ENCODE measurements around the gene ZNF438.
"Not testable (repeated sequence)": the region's sequence is repeated elsewhere in the genome, so short reads cannot be mapped to it uniquely, and the experiment has no call there.

The ZNF438 gene

DNA sequence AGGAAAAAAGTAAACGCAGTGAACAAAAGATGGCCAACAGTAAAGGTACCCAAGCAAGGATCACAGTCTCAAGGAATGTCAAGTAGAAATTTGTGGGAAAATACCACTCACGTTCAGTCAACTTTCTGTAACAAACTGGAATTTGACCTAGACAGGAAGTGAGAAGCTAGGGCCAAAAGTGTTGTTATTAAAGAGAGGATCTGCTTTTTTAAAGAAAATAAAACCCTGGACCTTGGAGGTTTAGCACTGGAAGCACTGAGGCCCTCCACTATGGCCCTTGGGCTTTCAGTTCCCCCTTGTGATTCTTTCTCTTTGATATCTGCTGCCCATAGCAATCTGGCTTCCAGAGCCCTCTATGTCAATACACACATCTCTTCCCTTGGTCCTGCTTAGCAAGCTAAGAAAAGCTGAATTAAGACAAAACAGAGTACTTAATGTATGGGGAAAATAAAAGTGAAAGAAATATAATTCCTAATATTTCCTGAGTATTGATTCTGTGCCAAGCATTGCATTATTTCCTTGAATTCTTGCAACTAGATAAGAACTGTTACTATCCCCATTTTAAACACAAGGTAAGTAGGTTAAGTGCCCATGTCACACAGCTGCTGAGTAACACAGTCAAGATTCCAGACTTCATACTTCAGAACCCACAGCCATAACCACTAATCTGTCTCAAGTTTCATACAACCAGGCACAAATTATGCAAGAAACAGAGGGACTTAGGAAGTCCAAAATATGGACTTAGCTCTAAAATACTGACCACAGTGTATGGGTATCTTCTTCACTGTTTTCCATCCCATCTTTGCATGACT lies 2.6 kb upstream of the ZNF438 start:
- intact Hi-C loops (cut with micrococcal nuclease) = no loop called here
- Mint-ChIP-seq H3K9me3 (peaks cover 8% of the 10 kb centered on the region), H3K27ac (peak overlapping the region; percentile 44), H3K36me3 (ENCODE audit: low read depth) (no peaks in the 10 kb centered on the region), H3K27me3 (no peaks in the 10 kb centered on the region), H3K4me1 (ENCODE audit: low read depth) (peaks cover 41% of the 10 kb centered on the region), H3K4me3 (no peak overlapping the region)

DNA sequence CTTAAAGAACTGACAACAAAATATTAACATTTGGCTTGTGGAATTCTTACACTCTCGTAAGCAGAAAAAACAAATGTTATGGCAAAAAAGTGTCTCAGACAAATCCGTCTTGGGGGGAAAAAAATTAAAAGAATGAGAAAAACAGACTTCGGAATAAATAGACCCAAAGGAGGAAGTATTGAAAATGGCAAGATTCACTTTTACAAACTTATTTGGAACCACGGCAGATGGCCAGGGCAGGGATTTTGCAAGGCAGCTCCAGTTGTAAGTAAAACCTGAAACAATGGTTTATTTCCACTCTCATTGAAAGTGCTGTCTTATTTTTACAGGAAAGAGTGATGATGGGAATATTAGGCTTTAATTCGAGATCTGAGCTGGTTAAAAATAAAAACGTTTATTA lies 1.5 kb upstream of the ZNF438 start:
- Mint-ChIP-seq H3K4me3 (peak overlapping the region; percentile 90), H3K36me3 (ENCODE audit: low read depth) (no peaks in the 10 kb centered on the region), H3K4me1 (ENCODE audit: low read depth) (peaks cover 49% of the 10 kb centered on the region), H3K9me3 (peaks cover 5% of the 10 kb centered on the region), H3K27ac (peak overlapping the region; percentile 93), H3K27me3 (no peaks in the 10 kb centered on the region)
- intact Hi-C loops (cut with micrococcal nuclease) = no loop called here

DNA sequence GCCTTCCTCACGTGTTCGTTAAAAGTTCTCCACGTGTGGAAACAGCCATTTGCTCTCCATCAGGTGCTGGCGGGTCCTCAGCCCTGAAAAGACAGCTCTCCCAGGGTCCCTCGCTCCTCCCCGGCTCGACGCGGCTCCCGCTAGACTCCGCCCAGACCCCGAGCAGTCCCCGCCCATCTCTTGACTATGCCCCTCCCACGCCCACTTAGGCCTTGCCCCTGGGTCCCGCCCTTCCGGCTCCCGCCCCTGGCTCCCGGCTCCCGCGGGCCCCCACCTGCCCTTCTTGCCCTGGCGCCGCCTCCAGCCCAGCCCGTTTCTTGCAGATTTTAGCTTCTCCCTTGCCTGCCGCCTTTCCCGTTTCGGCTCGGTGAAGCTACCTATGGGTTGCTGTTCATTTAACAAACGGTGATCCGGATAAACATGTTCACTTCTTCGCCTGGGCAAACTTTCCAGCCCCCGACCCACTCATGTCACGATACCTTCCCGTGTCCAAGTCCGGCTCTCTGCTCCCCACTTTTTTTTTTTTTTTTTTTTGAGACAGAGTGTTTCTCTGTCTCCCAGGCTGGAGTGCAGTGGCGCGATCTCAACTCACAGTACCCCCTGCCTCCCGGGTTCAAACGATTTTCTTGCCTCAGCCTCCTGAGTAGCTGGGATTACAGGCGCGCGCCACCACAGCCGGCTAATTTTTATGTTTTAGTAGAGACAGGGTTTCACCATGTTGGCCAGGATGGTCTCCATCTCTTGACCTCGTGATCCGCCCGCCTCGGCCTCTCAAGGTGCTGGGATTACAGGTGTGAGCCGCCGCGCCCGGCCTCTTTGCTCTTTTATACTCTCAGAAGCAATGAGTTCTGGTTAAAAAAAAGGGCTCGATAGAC lies 830 bp upstream of the ZNF438 start:
- Mint-ChIP-seq H3K9me3 (no peaks in the 10 kb centered on the region), H3K27ac (peak overlapping the region; percentile 93), H3K36me3 (ENCODE audit: low read depth) (no peaks in the 10 kb centered on the region), H3K4me1 (ENCODE audit: low read depth) (peaks cover 48% of the 10 kb centered on the region), H3K4me3 (peak overlapping the region; percentile 90), H3K27me3 (no peaks in the 10 kb centered on the region)
- intact Hi-C loops (cut with micrococcal nuclease) = no loop called here

DNA sequence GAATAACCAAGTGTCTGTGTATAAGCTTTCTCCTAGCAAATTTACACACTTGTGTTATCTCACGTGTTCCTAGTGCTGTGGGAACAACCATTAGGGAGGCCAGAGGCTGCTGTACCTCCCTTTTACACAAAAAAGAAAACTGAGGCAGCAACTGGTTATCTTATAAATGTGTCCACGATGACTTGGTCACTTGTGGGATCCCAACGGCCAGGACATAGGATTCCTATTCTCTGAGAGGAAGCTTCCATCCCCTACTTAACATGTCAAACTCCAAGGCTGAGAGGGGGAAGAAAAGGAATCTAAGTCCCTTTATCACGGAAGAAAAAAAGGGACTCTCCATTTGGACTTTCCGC lies 484 bp downstream of the ZNF438 start:
- no peaks in the 10 kb centered on the region for H3K27me3 Mint-ChIP-seq
- peak overlapping the region; percentile 93 for H3K27ac Mint-ChIP-seq
- no peaks in the 10 kb centered on the region for H3K9me3 Mint-ChIP-seq
- H3K36me3 Mint-ChIP-seq (ENCODE audit: low read depth) = no peaks in the 10 kb centered on the region
- H3K4me1 Mint-ChIP-seq (ENCODE audit: low read depth) = peaks cover 48% of the 10 kb centered on the region
- H3K4me3 Mint-ChIP-seq = peak overlapping the region; percentile 90
- intact Hi-C loops (cut with micrococcal nuclease) = loop anchor here (1.0 kb wide), 1 partner anchor 32 kb away; no protein-coding TSS in a partner anchor

DNA sequence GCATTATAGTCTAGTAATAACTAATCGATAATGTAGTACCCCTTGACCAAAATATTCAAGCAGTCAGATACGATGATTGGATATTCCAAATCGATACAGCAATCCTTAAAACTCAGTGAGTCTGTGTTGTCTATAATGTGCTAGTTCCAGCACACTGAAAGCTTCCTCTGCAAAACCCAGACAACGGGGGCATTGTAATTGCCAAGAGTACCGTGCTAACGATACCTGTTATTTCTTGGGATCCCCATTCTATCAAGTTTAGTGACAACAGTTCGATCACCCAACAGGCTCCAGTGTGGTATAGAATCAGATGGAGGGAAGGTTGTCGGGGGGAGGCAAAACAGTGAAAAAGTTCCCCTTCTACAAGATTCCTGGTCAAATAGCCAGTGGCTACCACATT lies 865 bp downstream of the ZNF438 start:
- Mint-ChIP-seq H3K27ac (peak overlapping the region; percentile 93), H3K27me3 (no peaks in the 10 kb centered on the region), H3K4me1 (ENCODE audit: low read depth) (peaks cover 48% of the 10 kb centered on the region), H3K36me3 (ENCODE audit: low read depth) (no peaks in the 10 kb centered on the region), H3K4me3 (peak overlapping the region; percentile 90), H3K9me3 (no peaks in the 10 kb centered on the region)
- intact Hi-C loops (cut with micrococcal nuclease) = loop anchor here (1.0 kb wide), 1 partner anchor 31 kb away; no protein-coding TSS in a partner anchor

DNA sequence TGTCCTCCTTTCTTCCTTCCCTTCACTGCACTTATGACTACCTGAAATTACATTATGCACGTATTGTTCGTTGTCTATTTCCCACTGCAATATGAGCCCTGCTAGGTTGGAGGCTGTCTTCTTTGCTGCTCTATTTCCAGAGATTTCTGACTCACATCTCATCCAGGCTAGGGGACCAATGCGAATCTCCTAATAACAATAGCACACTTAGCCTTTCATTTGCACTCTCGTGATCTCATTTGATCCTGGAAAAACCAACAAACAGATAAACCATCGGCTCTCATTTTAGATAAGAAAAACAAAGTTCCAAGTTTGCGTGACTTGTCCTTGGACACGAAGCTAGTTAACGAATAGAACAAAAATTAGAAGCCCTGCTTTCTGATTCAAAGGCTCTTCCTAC lies 1.4 kb downstream of the ZNF438 start:
- H3K27me3 Mint-ChIP-seq = no peaks in the 10 kb centered on the region
- no peaks in the 10 kb centered on the region for H3K36me3 Mint-ChIP-seq (ENCODE audit: low read depth)
- intact Hi-C loops (cut with micrococcal nuclease) = no loop called here
- H3K4me3 Mint-ChIP-seq = no peak overlapping the region
- H3K9me3 Mint-ChIP-seq = no peaks in the 10 kb centered on the region
- peak overlapping the region; percentile 93 for H3K27ac Mint-ChIP-seq
- H3K4me1 Mint-ChIP-seq (ENCODE audit: low read depth) = peaks cover 48% of the 10 kb centered on the region

DNA sequence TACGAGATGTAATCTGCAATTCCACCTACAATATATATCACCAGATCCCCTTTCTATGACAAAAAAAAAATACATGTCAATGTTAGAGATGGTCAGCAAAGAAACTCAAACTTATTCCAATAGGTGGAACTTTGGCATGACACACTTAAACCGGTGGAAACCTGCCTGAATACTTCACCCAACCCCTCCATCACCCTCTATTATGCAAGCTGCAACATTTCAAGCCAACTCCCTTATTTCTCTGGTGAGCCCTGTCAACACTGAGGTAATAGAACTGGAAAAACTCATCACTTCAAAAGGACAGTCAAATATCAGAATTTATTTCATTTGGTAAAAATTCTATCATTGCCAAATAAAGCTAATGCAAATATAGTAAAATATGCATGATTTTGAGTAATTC lies 3.6 kb downstream of the ZNF438 start:
- Mint-ChIP-seq H3K27me3 (no peaks in the 10 kb centered on the region), H3K4me3 (no peak overlapping the region), H3K36me3 (ENCODE audit: low read depth) (no peaks in the 10 kb centered on the region), H3K9me3 (no peaks in the 10 kb centered on the region), H3K4me1 (ENCODE audit: low read depth) (peaks cover 43% of the 10 kb centered on the region), H3K27ac (no peak overlapping the region)
- intact Hi-C loops (cut with micrococcal nuclease) = loop anchor here (5.0 kb wide), 1 partner anchor 41 kb away; no protein-coding TSS in a partner anchor

DNA sequence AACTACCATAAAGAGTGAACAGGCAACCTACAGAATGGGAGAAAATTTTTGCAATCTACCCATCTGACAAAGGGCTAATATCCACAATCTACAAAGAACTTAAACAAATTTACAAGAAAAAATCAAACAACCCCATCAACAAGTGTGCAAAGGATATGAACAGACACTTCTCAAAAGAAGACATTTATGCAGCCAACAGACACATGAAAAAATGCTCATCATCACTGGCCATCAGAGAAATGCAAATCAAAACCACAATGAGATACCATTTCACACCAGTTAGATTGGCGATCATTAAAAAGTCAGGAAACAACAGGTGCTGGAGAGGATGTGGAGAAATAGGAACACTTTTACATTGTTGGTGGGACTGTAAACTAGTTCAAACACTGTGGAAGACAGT lies 5.4 kb downstream of the ZNF438 start:
- intact Hi-C loops (cut with micrococcal nuclease) = loop anchor here (5.0 kb wide), 1 partner anchor 39 kb away; no protein-coding TSS in a partner anchor
- H3K9me3 Mint-ChIP-seq; H3K4me3 Mint-ChIP-seq; H3K36me3 Mint-ChIP-seq (ENCODE audit: low read depth); H3K27ac Mint-ChIP-seq; H3K27me3 Mint-ChIP-seq: not testable (repeated sequence)
- H3K4me1 Mint-ChIP-seq (ENCODE audit: low read depth) = peaks cover 47% of the 10 kb centered on the region

DNA sequence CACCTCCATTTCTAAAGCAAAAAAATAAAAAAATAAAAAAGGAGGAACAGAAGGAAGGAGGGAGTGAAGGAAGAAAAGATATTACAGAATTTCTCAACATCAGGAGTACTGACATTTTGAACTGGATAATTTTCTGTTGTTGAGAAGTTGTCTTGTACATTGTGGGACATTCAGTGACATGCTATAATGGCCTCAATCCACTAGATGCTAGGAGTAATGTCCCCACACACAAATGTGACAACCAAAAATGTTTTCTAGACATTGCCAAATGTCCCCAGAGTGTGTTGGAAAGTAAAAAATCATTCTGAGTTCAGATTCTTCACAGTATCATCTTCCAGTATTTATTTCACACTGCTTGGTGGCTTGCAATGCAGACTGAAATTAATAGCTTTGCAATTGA lies 6.5 kb downstream of the ZNF438 start:
- peaks cover 37% of the 10 kb centered on the region for H3K4me1 Mint-ChIP-seq (ENCODE audit: low read depth)
- H3K27me3 Mint-ChIP-seq = no peaks in the 10 kb centered on the region
- intact Hi-C loops (cut with micrococcal nuclease) = loop anchor here (5.0 kb wide), 1 partner anchor 38 kb away; no protein-coding TSS in a partner anchor
- H3K9me3 Mint-ChIP-seq = no peaks in the 10 kb centered on the region
- H3K36me3 Mint-ChIP-seq (ENCODE audit: low read depth) = no peaks in the 10 kb centered on the region
- no peak overlapping the region for H3K4me3 Mint-ChIP-seq
- no peak overlapping the region for H3K27ac Mint-ChIP-seq

DNA sequence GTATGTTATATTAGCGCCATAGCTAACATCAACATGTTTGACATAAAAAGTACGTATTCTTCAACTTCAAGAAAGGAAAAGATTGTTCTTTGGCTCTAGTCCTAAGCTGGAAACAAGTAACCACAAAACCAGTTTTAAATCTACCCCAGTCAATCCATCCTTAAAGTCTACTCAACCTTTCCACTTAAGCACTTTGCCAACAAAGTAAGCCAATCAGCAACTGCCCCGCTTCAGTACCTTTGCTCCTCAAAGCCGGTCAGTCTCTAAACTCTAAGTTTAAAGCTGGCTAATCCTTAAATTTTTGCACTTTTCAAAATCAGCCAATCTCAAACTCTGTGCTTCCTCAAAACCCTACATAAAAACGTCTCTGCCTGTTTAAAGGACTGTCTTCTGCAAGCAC lies 8.1 kb downstream of the ZNF438 start:
- intact Hi-C loops (cut with micrococcal nuclease) = no loop called here
- no peak overlapping the region for H3K27ac Mint-ChIP-seq

DNA sequence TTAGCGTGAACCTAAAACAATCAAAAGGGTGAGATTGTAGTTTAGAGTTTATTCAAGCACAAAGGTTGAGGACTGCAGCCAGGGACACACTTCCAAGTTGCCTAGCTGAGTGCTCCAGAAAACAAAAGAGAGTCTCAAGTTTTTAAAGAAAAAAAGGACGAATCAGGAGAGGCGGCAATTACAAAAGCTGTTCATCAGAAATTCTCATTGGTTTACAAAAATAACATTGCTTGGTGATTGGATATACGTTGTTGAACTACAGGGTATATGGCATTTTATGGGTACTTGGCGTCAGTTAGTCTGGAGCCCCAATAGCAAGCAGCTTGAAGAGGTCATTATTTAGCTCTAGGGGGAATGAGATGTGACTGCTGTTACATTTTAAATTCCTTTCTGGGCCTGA lies 11.5 kb downstream of the ZNF438 start:
- intact Hi-C loops (cut with micrococcal nuclease) = no loop called here

More for the DNA sequence above, 8.1 kb downstream of the ZNF438 start:
- Mint-ChIP-seq H3K4me3 (no peak overlapping the region), H3K27me3 (no peaks in the 10 kb centered on the region), H3K9me3 (no peaks in the 10 kb centered on the region), H3K4me1 (ENCODE audit: low read depth) (peaks cover 23% of the 10 kb centered on the region), H3K36me3 (ENCODE audit: low read depth) (no peaks in the 10 kb centered on the region)

DNA sequence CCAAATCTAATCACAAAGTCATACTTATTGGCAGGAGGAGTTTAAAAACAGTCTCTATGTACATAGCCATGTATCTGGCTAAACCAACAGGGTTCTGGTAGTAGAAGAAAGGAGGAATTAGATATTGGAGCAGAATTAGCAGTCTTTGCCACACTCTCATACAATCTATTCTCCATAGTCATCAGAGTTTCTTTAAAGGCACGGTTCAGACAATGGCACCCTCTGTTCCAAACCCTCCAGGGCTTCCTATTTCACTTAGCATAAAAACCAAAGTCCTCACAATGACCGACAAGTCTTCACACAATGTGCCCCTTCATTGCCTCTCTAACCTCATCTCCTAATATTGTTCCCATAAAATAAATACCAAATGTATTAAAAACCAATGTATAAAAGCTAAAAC lies 12.7 kb downstream of the ZNF438 start:
- Mint-ChIP-seq H3K27me3 (no peaks in the 10 kb centered on the region), H3K9me3 (no peaks in the 10 kb centered on the region), H3K36me3 (ENCODE audit: low read depth) (no peaks in the 10 kb centered on the region), H3K4me1 (ENCODE audit: low read depth) (peaks cover 16% of the 10 kb centered on the region), H3K27ac (no peak overlapping the region), H3K4me3 (no peak overlapping the region)
- intact Hi-C loops (cut with micrococcal nuclease) = no loop called here

More for the DNA sequence above, 11.5 kb downstream of the ZNF438 start:
- H3K27ac Mint-ChIP-seq = no peak overlapping the region
- H3K4me3 Mint-ChIP-seq = no peak overlapping the region
- peaks cover 16% of the 10 kb centered on the region for H3K4me1 Mint-ChIP-seq (ENCODE audit: low read depth)
- no peaks in the 10 kb centered on the region for H3K36me3 Mint-ChIP-seq (ENCODE audit: low read depth)
- H3K27me3 Mint-ChIP-seq = no peaks in the 10 kb centered on the region
- H3K9me3 Mint-ChIP-seq = no peaks in the 10 kb centered on the region

DNA sequence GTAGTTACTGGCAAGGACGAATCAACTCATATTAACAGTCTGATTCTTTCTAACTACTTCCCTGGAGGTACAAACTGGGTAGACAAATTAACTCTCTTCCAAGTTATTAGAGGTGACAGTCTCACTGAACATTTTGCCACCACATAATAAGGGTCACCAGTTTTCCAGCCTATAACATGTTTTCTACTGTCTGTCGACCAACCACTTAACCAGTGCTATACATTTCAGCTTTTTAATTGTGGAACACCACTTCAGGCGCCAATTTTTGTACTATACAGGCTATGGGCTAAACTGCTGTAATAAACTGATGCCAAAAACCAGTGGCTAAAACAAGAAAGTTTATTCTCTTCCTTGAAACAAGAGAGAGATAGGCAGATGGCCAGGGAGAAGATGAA lies 13.3 kb downstream of the ZNF438 start:
- peaks cover 11% of the 10 kb centered on the region for H3K4me1 Mint-ChIP-seq (ENCODE audit: low read depth)
- H3K27ac Mint-ChIP-seq = no peak overlapping the region
- H3K4me3 Mint-ChIP-seq = no peak overlapping the region
- intact Hi-C loops (cut with micrococcal nuclease) = no loop called here
- H3K27me3 Mint-ChIP-seq = no peaks in the 10 kb centered on the region
- no peaks in the 10 kb centered on the region for H3K9me3 Mint-ChIP-seq
- H3K36me3 Mint-ChIP-seq (ENCODE audit: low read depth) = peaks cover 5% of the 10 kb centered on the region
